H9 (cell line): ENCODE data around the gene BPIFB1. TPM values are rescaled to one million over a fixed set of nuclear protein-coding genes. Genes with fewer than 3 reads are reported as not detected.

Source experiments
- DNase-seq: peaks from one replicate; pipeline ENCODE4 v3.0.0-alpha.2; 2017
- H2AFZ ChIP-seq: one replicate; pipeline ENCODE4 v1.6.1; 2013; ENCODE audit warnings: mild to moderate bottlenecking, low read length, control low read depth, moderate library complexity
- H2AK5ac ChIP-seq: 2 replicates; pipeline ENCODE4 v1.6.1; 2013; ENCODE audit warnings: low read length, control low read depth, mixed read lengths; ENCODE audit not compliant: insufficient read length
- H2BK120ac ChIP-seq: one replicate; pipeline ENCODE4 v1.6.1; 2013; ENCODE audit warnings: low read depth, mild to moderate bottlenecking, low read length, control low read depth, inconsistent platforms; ENCODE audit not compliant: poor library complexity, severe bottlenecking
- H2BK12ac ChIP-seq: 2 replicates; pipeline ENCODE4 v1.6.1; 2013; ENCODE audit warnings: low read length, control low read depth, mixed read lengths, low read depth; ENCODE audit not compliant: insufficient read length
- H2BK15ac ChIP-seq: 2 replicates; pipeline ENCODE4 v1.6.1; 2013; ENCODE audit warnings: low read depth, low read length, control low read depth
- H2BK20ac ChIP-seq: one replicate; pipeline ENCODE4 v1.6.1; 2013; ENCODE audit warnings: low read depth, mild to moderate bottlenecking, low read length, control low read depth, inconsistent platforms; ENCODE audit not compliant: poor library complexity, severe bottlenecking
- H2BK5ac ChIP-seq: 2 replicates; pipeline ENCODE4 v1.6.1; 2013; ENCODE audit warnings: low read length, control low read depth, mixed read lengths; ENCODE audit not compliant: insufficient read length
- H3K14ac ChIP-seq: 2 replicates; pipeline ENCODE4 v1.6.1; 2013; ENCODE audit warnings: low read length, control low read depth; ENCODE audit not compliant: insufficient read depth
- H3K18ac ChIP-seq: 2 replicates; pipeline ENCODE4 v1.6.1; 2013; ENCODE audit warnings: low read depth, mild to moderate bottlenecking, mixed read lengths, low read length, control low read depth; ENCODE audit not compliant: insufficient read length
- H3K23ac ChIP-seq: 2 replicates; pipeline ENCODE4 v1.6.1; 2013; ENCODE audit warnings: low read length, control low read depth, mixed read lengths, low read depth; ENCODE audit not compliant: insufficient read length
- H3K23me2 ChIP-seq: 2 replicates; pipeline ENCODE4 v1.6.1; 2013; ENCODE audit warnings: low read depth, mild to moderate bottlenecking, mixed read lengths, low read length, control low read depth; ENCODE audit not compliant: insufficient read length, poor library complexity, severe bottlenecking
- H3K27ac ChIP-seq: 2 replicates; pipeline ENCODE4 v1.5.1; 2013; ENCODE audit warnings: low read length, control low read depth, mixed read lengths, low read depth; ENCODE audit not compliant: insufficient read length
- H3K27me3 ChIP-seq: 2 replicates; pipeline ENCODE4 v1.6.1; 2013; ENCODE audit warnings: low read length, control low read depth, inconsistent platforms; ENCODE audit not compliant: insufficient read depth
- H3K4ac ChIP-seq: 2 replicates; pipeline ENCODE4 v1.6.1; 2013; ENCODE audit warnings: low read depth, mild to moderate bottlenecking, control low read depth, inconsistent platforms, low read length, moderate library complexity
- H3K4me1 ChIP-seq: 2 replicates; pipeline ENCODE4 v1.6.1; 2013; ENCODE audit warnings: low read length, control low read depth, inconsistent platforms; ENCODE audit not compliant: insufficient read depth
- H3K4me2 ChIP-seq: 2 replicates; pipeline ENCODE4 v1.6.1; 2013; ENCODE audit warnings: low read length, control low read depth, mixed read lengths; ENCODE audit not compliant: insufficient read length, insufficient read depth
- H3K56ac ChIP-seq: 2 replicates; pipeline ENCODE4 v1.6.1; 2013; ENCODE audit warnings: low read depth, mild to moderate bottlenecking, mixed read lengths, low read length, control low read depth; ENCODE audit not compliant: insufficient read length
- H3K79me1 ChIP-seq: 2 replicates; pipeline ENCODE4 v1.6.1; 2013; ENCODE audit warnings: low read depth, mild to moderate bottlenecking, moderate library complexity, low read length, control low read depth, inconsistent platforms; ENCODE audit not compliant: insufficient read depth, poor library complexity, severe bottlenecking
- H3K79me2 ChIP-seq: 2 replicates; pipeline ENCODE4 v1.6.1; 2013; ENCODE audit warnings: low read length, control low read depth, inconsistent platforms; ENCODE audit not compliant: insufficient read depth
- H3K9ac ChIP-seq: 2 replicates; pipeline ENCODE4 v1.6.1; 2013; ENCODE audit warnings: low read length, control low read depth, mixed read lengths; ENCODE audit not compliant: insufficient read length; ENCODE audit errors: extremely low read depth
- H3K9me3 ChIP-seq: one replicate; pipeline ENCODE4 v1.6.1; 2013; ENCODE audit warnings: low read depth, low read length, inconsistent platforms; ENCODE audit not compliant: control insufficient read depth
- H3T11ph ChIP-seq: one replicate; pipeline ENCODE4 v1.6.1; 2013; ENCODE audit warnings: mild to moderate bottlenecking, low read length, control low read depth, inconsistent platforms
- H4K20me1 ChIP-seq: one replicate; pipeline ENCODE4 v1.6.1; 2013; ENCODE audit not compliant: control insufficient read depth, insufficient read length, insufficient read depth
- H4K5ac ChIP-seq: 2 replicates; pipeline ENCODE4 v1.6.1; 2013; ENCODE audit warnings: low read depth, mild to moderate bottlenecking, mixed read lengths, low read length, control low read depth; ENCODE audit not compliant: insufficient read length
- H4K8ac ChIP-seq: replicated peaks from 2 replicates; pipeline ENCODE4 v1.6.1; 2013; ENCODE audit warnings: low read length, control low read depth, mixed read lengths, low read depth; ENCODE audit not compliant: insufficient read length
- H4K91ac ChIP-seq: 2 replicates; pipeline ENCODE4 v1.6.1; 2013; ENCODE audit warnings: low read depth, mild to moderate bottlenecking, moderate library complexity, mixed read lengths, low read length, control low read depth; ENCODE audit not compliant: insufficient read length
- H3K27ac Mint-ChIP-seq, 3 experiments: 2 replicates in 2 of 3; 3 replicates in 1 of 3; pipeline ENCODE4 v1.8.0; 2020 to 2021; ENCODE audit warnings: mixed read lengths in 3 of 3, mild to moderate bottlenecking in 1 of 3, moderate library complexity in 1 of 3
- H3K27me3 Mint-ChIP-seq: 2 replicates; pipeline ENCODE4 v1.8.0; 2021; ENCODE audit warnings: low read depth, mild to moderate bottlenecking, moderate library complexity, mixed read lengths
- H3K36me3 Mint-ChIP-seq, 3 experiments: 2 replicates in 2 of 3; 3 replicates in 1 of 3; pipeline ENCODE4 v1.8.0; 2020 to 2021; ENCODE audit warnings: low read depth in 3 of 3, mixed read lengths in 3 of 3; ENCODE audit not compliant: insufficient read depth in 1 of 3
- H3K4me1 Mint-ChIP-seq, 2 experiments: 2 replicates each; pipeline ENCODE4 v1.8.0; 2020; ENCODE audit warnings: mixed read lengths in 2 of 2
- H3K4me3 Mint-ChIP-seq, 2 experiments: 2 replicates in 1 of 2; 3 replicates in 1 of 2; pipeline ENCODE4 v1.8.0; 2020 to 2021; ENCODE audit warnings: mild to moderate bottlenecking in 2 of 2, mixed read lengths in 2 of 2, moderate library complexity in 1 of 2
- H3K9me3 Mint-ChIP-seq, 2 experiments: 2 replicates in 1 of 2; 3 replicates in 1 of 2; pipeline ENCODE4 v1.8.0; 2020; ENCODE audit warnings: mild to moderate bottlenecking in 2 of 2, mixed read lengths in 2 of 2, moderate library complexity in 1 of 2
- WGBS: extraction: QIAGEN DNeasy Blood & Tissue Kit; methylation state at CpG from one replicate; pipeline ENCODE4 v1.1.7; 2013; ENCODE audit warnings: missing lambda C conversion rate, low lambda C conversion rate, mixed read lengths; ENCODE audit not compliant: insufficient read length; ENCODE audit errors: extremely low coverage; 5-methylcytosine and 5-hydroxymethylcytosine counted together
- total RNA-seq: library from RNA; stranded (reverse); gene quantifications from 2 replicates; pipeline ENCODE4 v1.2.1, GENCODE V29; 2021
- TF ChIP-seq, protein P1 (sequence below): fragments of 200-600 bp; sonication (generic); conservative IDR thresholded peaks from 3 replicates; pipeline ENCODE4 v1.8.0; 2021; ENCODE audit warnings: antibody characterized with exemption, mild to moderate bottlenecking

Gene BPIFB1
- total RNA-seq, 1 experiment from 2014 or later, result not detected

- no peaks in the 10 kb centered on the region for H3K79me1 ChIP-seq
- H2BK120ac ChIP-seq, result no peak overlapping the region
- no peak overlapping the region for H3K56ac ChIP-seq
- H3K36me3 Mint-ChIP-seq, result no peaks in the 10 kb centered on the region; a peak in 1 of 7 replicates
- no peak overlapping the region for H3K4me3 Mint-ChIP-seq
- no peak overlapping the region for H4K5ac ChIP-seq
- H3K23me2 ChIP-seq, result no peaks in the 10 kb centered on the region
- no peak overlapping the region for H3T11ph ChIP-seq
- no peak overlapping the region for H3K4me2 ChIP-seq
- no peak overlapping the region for H3K27ac ChIP-seq
- no peak overlapping the region for H2AK5ac ChIP-seq
- peak overlapping the region in 1 of 3 experiments; percentile 28; a peak in 1 of 7 replicates for H3K27ac Mint-ChIP-seq
- TF ChIP-seq, protein P1, sequence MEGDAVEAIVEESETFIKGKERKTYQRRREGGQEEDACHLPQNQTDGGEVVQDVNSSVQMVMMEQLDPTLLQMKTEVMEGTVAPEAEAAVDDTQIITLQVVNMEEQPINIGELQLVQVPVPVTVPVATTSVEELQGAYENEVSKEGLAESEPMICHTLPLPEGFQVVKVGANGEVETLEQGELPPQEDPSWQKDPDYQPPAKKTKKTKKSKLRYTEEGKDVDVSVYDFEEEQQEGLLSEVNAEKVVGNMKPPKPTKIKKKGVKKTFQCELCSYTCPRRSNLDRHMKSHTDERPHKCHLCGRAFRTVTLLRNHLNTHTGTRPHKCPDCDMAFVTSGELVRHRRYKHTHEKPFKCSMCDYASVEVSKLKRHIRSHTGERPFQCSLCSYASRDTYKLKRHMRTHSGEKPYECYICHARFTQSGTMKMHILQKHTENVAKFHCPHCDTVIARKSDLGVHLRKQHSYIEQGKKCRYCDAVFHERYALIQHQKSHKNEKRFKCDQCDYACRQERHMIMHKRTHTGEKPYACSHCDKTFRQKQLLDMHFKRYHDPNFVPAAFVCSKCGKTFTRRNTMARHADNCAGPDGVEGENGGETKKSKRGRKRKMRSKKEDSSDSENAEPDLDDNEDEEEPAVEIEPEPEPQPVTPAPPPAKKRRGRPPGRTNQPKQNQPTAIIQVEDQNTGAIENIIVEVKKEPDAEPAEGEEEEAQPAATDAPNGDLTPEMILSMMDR, result no peak
- no peak overlapping the region for H3K4ac ChIP-seq
- H3K79me2 ChIP-seq, result no peaks in the 10 kb centered on the region
- H3K27me3 ChIP-seq, result no peaks in the 10 kb centered on the region
- peaks cover 5 to 14% of the 10 kb centered on the region in 2 experiments; a peak in 3 of 4 replicates for H3K4me1 Mint-ChIP-seq
- no peaks in the 10 kb centered on the region for H3K4me1 ChIP-seq
- no peak overlapping the region for H2BK5ac ChIP-seq
- no CpG with 5 or more reads among the region's 11 CpGs for WGBS
- H3K27me3 Mint-ChIP-seq, result peaks cover 24% of the 10 kb centered on the region
- no peak overlapping the region for H2BK12ac ChIP-seq
- H4K20me1 ChIP-seq, result no peaks in the 10 kb centered on the region
- DNase-seq, result no peak
- H3K9me3 Mint-ChIP-seq, result no peaks in the 10 kb centered on the region; a peak in 1 of 5 replicates
- no peak overlapping the region for H2BK15ac ChIP-seq
- H3K18ac ChIP-seq, result no peak overlapping the region
- H3K14ac ChIP-seq, result no peak overlapping the region
- no peak overlapping the region for H4K8ac ChIP-seq
- no peak overlapping the region for H3K23ac ChIP-seq
- no peak overlapping the region for H3K9ac ChIP-seq
- H4K91ac ChIP-seq, result no peak overlapping the region
- H3K9me3 ChIP-seq, result no peaks in the 10 kb centered on the region
- H2AFZ ChIP-seq, result no peak overlapping the region
- H2BK20ac ChIP-seq, result no peak overlapping the region
Measured at GRCh38 chr20:33301192-33301930, 18.3 kb downstream of the BPIFB1 start.
